Islet of Langerhans (tissue), 1 donor: ENCODE measurements around the gene ZNF839.

Experiments used
- FAIRE-seq: peaks from one replicate; lab custom pipeline; 2011; peaks lifted over from hg19 to GRCh38; lab: Jason Lieb, UNC

The ZNF839 gene

DNA sequence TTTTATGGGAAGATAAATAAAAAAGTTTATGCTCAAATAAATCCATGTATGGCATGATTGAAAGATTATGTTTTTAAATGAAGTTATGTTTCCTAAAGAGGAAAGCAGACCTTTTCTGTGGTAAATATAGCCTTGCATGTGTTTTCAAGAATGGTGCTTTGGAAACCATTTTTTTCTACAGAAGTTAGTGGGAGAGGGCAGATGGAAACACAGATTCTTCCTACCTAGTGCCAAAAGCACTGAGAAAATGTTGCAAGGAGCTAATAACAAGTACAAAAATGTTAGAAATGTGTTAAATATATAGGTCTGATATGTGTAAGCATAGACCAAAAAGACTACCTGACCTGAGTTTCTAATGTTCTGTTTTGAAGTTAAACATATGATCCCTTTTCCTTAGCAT lies 67.5 kb downstream of the ZNF839 start:
- FAIRE-seq = no peak

DNA sequence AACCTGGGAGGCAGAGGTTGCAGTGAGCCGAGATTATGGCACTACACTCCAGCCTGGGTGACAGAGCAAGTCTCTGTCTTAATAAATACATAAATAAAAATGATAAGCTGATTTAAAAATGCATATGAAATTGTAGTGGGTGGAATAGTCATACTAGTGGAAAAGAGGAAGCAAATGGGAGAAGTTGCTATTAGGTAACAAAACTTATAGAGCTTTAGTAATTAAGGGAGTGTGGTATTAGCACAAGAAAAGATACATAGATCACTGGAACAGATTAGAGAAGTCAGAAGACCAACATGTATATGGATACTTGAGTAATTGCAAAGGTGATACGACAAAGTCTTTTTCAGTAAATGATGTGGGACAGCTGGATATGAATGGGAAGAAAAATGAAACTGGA lies 69.7 kb downstream of the ZNF839 start:
- FAIRE-seq = no peak

DNA sequence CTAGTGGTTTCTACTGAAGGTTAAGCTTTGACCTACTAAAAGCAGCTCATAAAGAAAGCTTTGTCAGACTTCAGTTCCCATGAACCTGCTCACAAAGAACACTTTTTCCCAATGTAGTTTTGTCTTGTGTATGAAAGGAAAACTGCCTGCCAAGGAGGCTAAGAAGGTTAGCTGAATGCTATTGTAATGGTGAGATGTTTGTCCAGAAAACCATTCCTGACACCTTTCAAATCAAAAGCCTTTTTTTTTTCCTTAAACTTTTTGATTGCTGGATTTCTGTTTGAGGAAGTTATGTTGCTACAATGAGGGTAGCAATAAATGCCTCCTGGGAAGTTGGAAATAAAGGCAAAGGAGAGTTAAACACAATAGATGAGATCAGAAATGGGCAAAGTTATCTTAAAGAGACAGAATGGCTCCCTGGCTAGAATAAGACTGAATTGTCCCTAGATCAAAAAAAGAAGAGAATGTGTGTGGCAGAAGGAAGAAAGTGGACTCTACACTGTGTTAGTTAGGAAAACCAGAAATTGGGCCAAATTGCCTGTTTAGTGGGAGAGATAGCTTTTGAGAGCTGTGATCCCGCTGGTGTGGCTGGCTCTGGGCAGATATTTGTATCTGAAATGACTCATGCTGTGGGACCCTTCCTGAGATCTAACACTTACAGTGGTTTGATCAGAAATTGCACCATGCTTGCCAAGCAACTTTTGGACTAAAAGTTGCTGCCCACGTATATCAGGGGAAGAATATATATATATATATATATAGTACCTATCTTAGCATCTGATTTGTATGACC lies 70.7 kb downstream of the ZNF839 start:
- no peak for FAIRE-seq
